Medulla oblongata (tissue), 1 donor: ENCODE results near the gene ZNF516.

Source experiments
- DNase-seq: peaks from one replicate; pipeline ENCODE4 v3.0.0-alpha.2; 2015; ENCODE audit errors: extremely low spot score

Gene ZNF516

DNA sequence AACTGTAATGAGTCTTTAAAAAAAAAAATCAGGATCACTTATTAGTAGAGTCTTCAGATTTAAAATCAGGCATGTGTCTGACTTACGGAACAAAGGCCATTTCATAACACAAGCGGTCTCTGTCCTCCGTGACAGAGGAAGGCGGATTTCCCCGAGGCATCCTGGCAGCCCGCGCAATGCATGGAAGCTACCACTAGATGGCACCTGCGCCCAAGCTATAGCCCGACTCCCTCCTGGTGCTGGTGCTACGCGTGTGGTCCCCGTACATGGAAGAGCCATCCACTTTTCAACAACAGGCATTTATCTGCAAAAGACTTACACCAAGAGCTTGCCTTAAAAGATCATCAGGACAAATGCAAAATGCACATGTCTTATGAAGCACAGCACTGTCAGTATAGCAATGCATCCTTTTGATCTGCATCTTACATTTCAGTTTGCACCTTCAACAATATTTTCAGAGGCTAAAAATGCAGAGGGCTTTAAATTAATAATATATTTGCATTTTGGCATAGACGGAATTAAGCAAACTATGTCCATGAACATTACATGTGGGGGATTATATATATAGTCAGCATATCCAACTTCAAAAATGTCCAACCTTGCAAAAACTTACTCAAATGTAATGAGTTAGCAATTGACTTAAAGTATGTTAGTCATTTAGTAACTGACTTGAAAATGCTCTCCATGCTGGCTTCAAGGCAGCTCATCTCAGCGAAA, 96.0 kb downstream of the ZNF516 start:
- DNase-seq: peak; percentile 95

DNA sequence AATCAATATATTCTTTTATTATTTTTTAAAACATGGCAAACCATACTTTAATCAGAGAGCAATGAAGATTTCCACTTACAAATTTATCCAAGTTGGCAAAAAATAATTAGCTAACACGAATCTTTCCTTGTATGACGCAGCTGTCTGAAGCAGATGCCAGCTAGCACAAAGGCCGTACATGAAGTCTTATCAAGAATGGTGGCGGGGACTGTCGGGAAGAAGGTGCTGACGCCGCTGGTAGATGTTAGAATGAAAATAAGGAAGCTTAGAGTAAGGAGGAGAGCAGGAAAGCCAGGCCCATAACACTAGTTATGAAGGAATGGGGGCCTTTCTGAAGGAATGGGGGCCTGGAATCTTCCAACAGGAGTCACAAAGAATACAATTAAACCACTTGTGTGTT, 96.7 kb downstream of the ZNF516 start:
- DNase-seq: no peak

DNA sequence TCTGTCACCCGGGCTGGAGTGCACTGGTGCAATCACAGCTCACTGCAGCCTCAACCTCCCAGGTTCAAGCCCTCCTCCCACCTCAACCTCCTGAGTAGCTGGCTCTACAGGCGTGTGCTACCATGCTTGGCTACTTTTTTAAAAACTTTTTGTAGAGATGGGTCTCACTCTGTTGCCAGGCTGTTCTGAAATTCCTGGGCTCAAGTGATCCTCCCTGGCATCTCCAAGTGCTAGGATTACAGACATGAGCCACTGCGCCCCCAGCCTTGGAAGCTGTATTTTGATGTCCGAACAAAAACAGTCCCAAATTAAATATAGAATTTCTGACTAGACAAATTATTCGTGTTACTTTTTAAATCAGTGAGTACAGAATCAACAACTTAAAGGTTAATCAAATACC, 97.4 kb downstream of the ZNF516 start:
- DNase-seq: no peak

DNA sequence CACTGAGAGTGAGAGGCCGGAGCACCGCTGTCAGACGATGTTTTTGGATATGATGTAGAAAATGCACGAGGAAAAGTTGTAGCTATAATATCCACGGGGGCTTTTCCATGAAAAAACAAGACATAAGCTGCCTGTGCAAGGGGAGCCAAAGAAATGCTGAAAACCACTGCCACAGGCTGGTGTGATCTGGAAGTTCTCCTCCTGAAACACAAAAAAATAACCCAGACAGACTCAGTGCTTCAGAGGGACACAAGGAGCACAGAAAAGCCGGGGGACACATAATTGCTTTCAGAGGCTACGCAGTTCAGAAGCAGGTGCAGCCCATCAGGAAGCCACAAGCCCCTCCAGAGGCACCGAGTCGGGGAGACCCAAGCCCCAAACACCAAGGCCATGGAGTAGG, 98.2 kb downstream of the ZNF516 start:
- no peak for DNase-seq

DNA sequence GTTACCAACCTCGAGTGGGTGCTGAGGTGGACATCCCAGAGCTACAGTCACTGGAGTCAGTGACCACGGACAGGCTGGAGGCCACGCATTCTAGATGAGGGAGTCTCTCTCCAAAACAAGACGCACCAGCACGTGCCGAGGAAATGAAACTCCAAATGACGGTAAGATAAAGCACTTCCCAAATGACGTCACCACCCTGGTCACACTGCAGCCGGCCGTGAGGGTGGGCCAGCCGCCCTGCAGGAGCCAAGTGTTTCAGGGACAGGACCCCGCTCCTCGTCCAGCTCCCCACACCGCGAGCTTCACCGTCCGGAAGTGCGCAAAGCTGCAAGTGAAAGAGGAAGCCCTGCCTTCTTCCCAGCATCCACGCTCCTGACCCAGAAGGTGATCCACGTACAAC, 99.4 kb downstream of the ZNF516 start:
- no peak for DNase-seq

DNA sequence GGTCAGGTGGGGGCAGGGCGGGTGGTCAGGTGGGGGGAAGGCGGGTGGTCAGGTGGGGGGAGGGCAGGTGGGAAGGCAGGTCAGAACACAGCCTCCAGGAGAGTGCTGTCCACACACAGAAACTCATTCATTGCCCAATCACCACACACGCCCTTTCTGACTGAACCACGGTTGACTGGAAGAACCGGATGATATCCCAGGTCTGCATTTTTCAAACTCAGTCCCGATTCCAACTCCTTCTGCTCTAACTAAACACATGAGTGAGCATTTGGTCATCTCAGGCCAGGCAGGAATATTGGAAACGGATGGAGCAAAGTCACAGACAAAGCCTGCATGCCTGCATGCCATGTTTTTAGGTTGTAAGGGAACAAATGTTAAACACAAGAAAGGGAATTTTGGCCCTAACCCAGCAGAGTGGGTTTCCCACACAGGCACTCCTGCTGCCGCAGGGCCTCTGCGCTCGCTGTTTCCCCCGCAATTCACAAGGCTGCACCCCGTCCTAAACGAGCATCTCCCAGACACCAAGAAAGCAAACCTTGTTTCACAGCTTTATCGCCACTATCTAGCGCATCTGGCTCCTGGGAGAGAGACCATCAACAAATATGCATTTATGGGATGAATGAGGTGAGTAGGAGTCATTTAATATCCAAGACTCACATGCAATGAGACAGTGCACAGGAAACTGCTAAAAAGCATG, 100.1 kb downstream of the ZNF516 start:
- no peak for DNase-seq

DNA sequence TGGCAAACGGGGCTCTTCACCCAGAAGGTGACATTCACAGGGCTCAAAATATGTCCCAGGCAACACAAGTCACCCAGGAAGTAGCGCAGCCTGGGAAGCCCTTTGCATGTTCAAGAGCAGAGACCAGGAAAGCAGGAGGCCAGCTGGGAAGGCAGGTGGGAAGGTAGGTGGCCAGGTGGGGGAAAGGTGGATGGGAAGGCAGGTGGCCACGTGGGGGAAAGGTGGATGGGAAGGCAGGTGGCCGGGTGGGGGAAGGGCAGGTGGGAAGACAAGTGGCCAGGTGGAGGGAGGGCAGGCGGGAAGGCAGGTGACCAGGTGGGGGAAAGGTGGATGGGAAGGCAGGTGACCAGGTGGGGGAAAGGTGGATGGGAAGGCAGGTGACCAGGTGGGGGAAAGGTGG, 102.7 kb downstream of the ZNF516 start:
- DNase-seq: no peak

DNA sequence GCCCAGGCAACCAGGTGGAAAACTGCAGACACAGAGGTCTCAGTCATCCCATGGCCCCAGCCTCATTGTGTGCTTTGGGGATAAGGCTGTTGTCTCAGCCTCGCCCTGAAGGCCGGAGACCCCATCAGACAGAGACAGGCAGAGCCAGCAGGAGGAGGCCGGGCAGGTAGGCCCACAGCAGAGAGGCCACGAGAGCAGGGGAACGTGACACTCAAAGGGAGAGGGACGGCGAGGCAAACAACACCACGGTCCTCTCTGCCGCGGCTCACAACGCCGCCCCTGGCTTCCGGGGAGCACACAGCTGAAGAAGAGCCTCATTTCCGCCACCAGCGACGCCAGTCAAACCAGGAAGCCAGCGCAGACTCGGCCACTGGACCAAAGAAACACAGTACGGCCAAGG, 103.3 kb downstream of the ZNF516 start:
- DNase-seq: no peak

DNA sequence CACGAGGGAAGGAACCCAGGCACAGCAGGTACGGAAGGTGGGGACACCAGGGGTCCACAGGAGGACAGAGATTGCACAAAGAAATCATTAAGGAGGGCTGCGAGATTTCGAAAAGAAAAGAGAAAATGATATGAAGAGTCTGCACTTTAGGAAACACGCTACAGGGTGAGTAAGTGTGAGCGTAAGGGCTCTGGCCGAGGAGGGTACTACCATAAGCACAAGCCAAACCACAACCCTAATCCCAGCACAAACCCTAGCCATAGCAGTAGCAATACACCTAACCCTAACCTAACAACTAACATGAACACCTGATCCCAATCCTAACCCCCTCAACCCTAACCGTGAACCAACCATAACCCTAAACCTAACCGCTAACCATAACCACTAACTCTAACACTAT, 104.0 kb downstream of the ZNF516 start:
- no peak for DNase-seq

DNA sequence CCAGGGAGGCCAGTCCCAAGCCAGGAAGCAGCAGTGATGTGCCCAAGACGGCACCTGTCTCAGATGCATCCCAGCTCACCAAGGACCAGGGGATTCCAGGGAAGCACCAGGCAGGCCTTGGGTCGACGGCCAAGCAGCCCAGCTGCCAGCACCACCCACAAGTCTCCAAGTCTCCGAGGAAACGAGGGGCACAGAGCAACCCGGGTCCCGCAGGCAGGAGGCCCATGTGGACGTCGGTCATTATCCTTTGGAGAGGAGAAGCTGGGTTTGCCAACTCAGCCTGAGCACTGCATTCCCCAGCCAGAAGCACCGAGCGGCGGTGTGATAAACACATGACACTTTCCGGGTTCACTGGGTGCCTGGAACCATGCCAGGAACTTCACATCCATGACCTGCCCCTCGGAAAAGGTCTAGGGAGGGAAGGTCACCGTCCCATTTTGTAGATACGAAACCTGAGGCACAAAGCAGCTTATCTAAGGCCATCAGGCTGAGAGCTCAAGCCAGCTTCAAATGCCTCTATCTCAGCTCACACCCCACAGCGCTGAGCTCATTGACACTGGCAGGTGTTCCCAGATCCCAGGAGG, 104.5 kb downstream of the ZNF516 start:
- peak; percentile 42 for DNase-seq

DNA sequence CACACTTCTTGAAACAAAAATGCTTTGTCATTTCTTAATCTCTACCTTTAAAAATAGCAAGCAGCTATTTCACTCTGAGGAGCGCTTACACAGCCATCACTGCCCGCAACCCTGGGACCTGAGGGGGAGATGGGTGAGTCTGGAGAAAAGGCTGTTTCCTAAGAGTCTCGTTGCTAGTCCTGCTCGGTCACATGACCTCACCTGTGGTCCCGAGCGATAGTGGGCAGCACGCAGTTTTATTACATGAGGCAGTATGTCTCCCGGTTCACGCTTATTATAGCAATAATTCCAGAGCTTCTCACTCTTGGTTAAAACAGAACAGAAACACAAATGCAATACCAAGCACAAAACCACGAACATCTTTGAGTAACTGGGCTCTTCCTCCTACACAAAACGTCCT, 105.3 kb downstream of the ZNF516 start:
- no peak for DNase-seq

DNA sequence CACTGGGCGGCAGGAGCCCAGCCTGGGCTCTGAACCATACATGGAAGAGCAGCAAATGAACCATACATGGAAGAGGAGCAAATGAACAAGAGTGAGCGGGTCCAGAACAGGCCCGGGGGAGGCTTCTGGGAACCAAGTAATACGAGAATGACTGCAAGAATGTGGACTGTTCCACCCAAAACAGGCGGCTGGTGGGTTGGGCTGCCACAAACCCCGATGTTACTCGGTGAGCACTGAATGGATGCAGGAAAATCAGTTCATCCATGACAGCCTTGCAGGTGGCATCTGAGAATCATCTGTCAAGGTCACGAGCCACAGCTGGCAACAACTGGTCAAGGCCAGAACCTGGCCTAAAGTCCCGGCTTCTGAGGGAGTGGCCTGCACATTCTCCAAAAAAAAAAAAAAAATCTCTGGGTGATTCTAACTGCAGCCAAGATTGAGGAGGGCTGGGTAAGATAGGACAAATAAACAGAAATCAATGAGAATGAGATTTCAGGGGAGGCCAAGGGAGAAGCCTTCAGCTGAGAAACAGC, 106.1 kb downstream of the ZNF516 start:
- no peak for DNase-seq

DNA sequence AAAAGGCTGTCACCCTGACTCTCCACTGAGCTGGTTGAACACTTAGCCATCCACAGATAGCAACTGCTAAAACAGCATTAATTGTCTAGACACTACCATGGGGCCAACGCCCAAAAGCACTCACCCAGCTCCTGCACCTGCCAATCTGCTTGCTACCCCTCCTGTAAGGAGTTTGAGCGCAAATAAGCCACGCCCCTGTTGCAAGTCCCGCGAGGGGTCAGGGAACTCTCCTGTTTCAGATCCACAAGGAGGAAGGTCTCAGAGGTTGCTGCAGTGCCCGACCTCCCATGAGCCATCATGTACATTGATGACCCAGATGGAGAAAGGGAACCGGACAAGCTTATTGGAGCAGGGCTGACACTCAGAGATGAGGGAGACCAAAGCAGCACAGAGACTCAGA, 106.8 kb downstream of the ZNF516 start:
- DNase-seq: no peak

DNA sequence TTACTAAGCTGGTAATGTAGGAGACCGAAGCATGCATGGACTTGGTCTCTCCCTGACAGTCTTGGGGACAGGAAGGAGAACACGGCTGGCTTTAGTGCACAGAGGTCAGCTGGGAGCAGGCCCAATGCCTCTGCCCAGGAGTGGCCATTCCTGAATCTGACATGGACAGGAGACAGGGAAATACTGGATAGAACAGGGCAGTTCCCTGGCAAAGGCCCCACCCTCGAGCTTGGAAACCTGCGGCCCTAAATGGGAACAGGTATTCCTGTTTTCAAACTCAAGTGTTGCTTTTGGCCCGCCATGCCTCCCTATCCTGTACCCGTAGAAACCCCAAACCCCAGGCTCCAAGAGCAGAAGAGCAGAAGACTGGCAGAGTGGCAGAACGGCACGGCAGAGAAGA, 107.4 kb downstream of the ZNF516 start:
- DNase-seq: no peak

DNA sequence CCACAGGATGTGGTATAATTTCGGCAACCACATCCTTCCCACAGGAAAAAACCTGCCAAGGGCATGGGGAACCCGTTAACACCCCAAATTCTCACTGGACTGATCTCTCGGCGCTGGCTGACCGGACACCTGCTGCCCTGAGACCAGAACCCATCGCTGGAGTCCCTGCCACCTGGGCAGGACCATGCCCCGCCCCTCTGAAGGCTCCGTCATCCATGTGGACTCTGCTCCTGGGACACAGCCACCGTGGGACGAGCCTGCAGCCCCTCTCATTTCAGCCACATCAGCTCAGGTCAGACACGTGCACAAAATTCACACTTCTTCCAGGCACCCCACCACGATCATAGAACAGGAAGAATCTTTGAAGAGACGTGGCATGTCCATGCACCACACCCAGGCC, 108.2 kb downstream of the ZNF516 start:
- no peak for DNase-seq

DNA sequence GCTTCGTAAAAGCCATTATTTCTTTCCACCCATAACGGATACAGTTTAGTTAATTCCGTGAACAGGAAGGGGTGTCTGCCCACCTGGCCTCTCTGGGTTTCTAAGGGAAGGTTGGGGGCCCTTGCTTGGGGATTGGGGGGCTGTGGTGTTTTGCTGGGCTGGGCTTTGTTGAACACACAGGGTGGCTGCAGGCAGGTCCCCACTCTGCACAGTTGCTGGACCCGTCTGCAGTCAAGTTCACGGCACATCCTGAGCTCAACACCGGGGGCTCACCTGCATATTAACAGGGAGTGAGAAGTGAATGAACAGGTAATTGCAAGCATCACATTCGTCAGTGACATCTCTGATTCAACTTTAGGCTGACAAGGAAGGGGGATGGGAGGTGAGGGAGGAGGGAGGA, 109.0 kb downstream of the ZNF516 start:
- no peak for DNase-seq

DNA sequence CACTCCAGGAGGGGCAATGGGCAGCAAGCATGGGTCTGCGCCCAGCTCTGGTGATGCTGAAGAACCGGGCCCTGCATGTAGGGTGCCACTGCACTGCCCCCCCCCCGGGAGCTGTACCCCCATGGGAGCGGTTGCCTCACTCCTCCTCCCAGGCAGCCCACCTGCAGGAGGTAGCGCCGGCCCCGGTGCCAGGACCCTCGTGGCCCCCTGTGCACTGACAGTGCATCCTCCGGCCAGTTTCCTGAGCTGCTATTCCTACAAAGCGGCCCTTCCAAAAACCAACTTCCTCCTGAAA, 109.4 kb downstream of the ZNF516 start:
- no peak for DNase-seq

DNA sequence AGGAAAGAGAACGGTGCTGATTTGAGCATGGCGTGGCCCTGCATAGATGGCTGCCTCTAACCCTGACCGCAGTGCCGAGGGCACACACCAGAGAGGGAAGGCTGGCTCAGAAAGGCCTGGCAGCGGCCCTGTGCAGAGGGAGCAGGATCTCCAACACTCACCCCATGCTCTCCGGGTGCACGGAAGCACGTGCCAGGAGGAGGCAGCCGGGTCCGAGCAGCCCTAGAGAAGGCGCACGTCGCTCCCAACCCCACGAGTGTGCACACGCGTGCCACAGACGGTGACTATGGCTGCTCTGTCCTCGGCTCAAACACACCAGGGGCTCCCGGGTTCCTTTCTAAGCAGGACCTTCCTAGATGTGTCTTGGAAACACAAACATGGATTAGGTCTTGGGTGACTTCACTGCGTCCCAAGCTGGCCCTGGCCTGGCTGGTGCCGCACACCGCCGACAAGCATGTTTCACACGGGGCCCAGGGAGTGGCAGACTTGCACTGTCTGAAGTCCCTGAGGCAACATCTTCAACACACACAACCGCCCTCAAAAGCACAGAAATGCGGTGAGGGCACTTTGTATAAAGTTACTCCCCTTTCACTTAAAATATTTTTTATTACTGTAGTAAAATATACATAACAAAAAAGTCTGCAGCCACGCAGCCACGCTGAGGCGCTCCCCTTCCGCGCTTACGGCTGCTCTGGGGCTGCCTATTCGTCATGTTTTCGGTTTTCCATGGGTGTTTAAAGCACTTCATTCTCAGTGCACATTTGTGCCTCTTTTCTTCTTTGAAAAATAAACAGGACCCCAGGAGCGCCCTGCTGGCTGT, 110.0 kb downstream of the ZNF516 start:
- no peak for DNase-seq

DNA sequence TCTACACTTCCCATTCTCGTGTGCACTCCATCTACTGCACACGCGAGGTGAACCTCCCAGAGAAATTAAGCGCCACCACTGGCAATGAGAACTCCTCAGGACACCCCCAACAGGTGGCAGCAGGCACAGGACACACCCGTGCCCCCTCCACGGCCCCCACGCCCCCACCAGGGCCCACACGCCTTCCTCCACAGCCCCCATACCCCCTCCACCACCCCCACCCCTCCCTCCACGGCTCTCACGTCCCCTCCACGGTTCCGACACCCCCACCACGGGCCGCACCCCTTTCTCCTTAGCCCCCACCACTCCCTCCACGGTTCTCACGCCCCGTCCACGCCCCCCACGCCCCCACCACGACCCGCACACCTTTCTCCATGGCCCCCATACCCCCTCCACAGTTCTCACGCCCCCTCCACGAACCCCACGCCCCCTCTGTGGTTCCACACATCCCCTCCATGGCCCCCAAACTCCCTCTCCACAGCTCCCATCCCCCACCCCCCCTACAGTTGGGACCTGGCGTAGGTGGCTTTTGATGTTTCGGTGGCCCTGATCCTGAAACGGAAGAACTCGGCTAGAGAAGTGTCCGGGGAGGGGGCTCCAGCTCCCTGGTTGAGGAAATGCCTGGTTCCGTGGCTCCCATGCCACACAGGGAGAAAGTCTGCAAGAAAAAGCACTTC, 110.8 kb downstream of the ZNF516 start:
- DNase-seq: no peak

DNA sequence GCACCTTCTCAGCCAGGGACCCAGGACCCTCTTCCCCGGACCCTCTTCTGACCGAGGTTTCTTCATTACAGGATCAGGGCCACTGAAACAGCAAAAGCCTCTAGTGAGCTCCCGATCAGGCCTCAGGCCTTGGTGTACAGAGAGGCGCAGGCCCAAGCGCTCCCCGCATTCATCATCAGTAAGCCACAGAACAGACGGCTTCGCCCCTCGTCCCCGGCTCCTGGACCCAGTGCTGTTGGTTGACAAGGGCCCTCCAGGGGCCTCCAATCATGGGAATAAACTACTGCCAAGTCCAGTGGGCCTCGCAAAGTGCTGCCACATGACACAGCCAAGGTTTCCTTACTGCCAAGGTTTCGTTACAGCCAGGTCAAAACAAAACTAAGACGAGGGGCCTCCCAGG, 111.4 kb downstream of the ZNF516 start:
- DNase-seq: no peak

DNA sequence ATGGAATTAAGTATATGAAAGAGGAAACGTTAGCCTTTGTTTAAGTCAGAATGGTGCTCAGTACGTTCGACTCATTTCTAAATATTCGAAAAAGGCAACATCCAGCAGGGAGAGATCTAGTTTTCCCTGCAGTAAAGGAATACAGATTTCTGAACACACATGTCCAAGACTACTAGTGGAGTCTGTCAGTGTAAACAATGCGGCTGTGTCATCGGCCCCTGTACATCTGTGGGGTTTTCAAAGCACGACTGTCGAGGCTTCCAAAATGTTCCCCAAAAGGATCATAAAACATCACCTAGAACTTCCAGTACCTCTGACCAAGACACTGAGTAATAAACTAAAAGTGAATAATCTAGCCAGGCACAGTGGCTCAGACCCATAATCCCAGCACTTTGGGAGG, 112.8 kb downstream of the ZNF516 start:
- DNase-seq: no peak
